MCF 10A (cell line): Measurements from ENCODE around the gene RRP8. TPM values are rescaled to one million over a fixed set of nuclear protein-coding genes. Genes with fewer than 3 reads are reported as not detected.

Experiments
- BruUV-seq: library from RNA; stranded (reverse); fragments of 400-500 nt; replicated peaks from 2 replicates; lab custom pipeline; 2021; lab: Mats Ljungman, UMichigan
- CTCF ChIA-PET: fragments of 300-600 bp; sonication (Branson Sonifier 250); formaldehyde crosslinking; extraction: SDS; loops from one replicate; lab custom pipeline; 2021; ENCODE audit warnings: antibody characterized with exemption, inconsistent platforms; lab: Yijun Ruan, JAX
- POLR2A ChIA-PET: fragments of 300-600, 350-650 bp; sonication (Branson Sonifier 250); formaldehyde crosslinking; extraction: SDS; loops from one replicate; lab custom pipeline; 2020; ENCODE audit warnings: antibody characterized with exemption, inconsistent platforms; lab: Yijun Ruan, JAX
- DNase-seq: peaks from one replicate; pipeline ENCODE4 v3.0.0-alpha.2; 2018; ENCODE audit not compliant: unreplicated experiment
- H3K27ac Mint-ChIP-seq: one replicate; pipeline ENCODE4 v1.8.0; 2022; ENCODE audit warnings: mild to moderate bottlenecking, low read depth, mixed read lengths; ENCODE audit not compliant: unreplicated experiment
- H3K27me3 Mint-ChIP-seq: one replicate; pipeline ENCODE4 v1.8.0; 2022; ENCODE audit warnings: mixed read lengths; ENCODE audit not compliant: insufficient read depth, unreplicated experiment
- H3K36me3 Mint-ChIP-seq: one replicate; pipeline ENCODE4 v1.8.0; 2022; ENCODE audit warnings: mild to moderate bottlenecking, moderate library complexity, mixed read lengths; ENCODE audit not compliant: insufficient read depth, unreplicated experiment
- H3K4me1 Mint-ChIP-seq: one replicate; pipeline ENCODE4 v1.8.0; 2022; ENCODE audit warnings: mixed read lengths; ENCODE audit not compliant: insufficient read depth, unreplicated experiment
- H3K4me3 Mint-ChIP-seq: one replicate; pipeline ENCODE4 v1.8.0; 2022; ENCODE audit warnings: mild to moderate bottlenecking, moderate library complexity, mixed read lengths; ENCODE audit not compliant: unreplicated experiment
- H3K9me3 Mint-ChIP-seq: one replicate; pipeline ENCODE4 v1.8.0; 2022; ENCODE audit warnings: mixed read lengths; ENCODE audit not compliant: unreplicated experiment
- intact Hi-C: fragments of 100-400 bp; cut with micrococcal nuclease; formaldehyde crosslinking; loops from 2 replicates; pipeline ENCODE4 v1.14.1; 2022
- total RNA-seq: library from RNA; stranded (reverse); gene quantifications from 2 replicates; pipeline ENCODE4 v1.2.3, GENCODE V29; 2022
- TF ChIP-seq, protein P1 (sequence below): fragments of 200-600 bp; IDR thresholded peaks from one replicate; pipeline ENCODE4 v1.8.0; 2022; ENCODE audit warnings: antibody characterized with exemption, mild to moderate bottlenecking; ENCODE audit not compliant: unreplicated experiment

The RRP8 gene
- total RNA-seq, 1 experiment from 2014 or later: 27.6 TPM

DNA sequence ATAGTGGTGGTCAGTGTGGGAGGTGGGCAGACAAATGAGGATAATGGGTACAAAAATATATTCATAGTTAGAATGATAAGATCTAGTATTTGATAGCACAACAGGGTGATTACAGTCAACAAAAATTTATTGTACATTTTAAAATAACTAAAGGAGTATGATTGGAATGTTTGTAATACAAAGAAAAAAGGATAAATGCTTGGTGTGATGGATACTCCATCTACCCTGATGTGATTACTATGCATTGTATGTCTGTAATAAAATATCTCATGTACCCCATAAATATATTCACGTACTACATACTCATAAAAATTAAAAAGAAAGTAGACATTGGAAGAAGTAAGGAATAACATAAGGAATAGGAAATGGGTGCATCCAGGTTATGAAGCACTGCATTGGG, 15.4 kb downstream of the RRP8 start:
- Mint-ChIP-seq H3K4me3 (no peak overlapping the region), H3K27ac (no peak overlapping the region), H3K27me3 (no peaks in the 10 kb centered on the region), H3K36me3 (peaks cover 14% of the 10 kb centered on the region), H3K9me3 (peaks cover 12% of the 10 kb centered on the region), H3K4me1 (no peaks in the 10 kb centered on the region)
- TF ChIP-seq, protein P1, sequence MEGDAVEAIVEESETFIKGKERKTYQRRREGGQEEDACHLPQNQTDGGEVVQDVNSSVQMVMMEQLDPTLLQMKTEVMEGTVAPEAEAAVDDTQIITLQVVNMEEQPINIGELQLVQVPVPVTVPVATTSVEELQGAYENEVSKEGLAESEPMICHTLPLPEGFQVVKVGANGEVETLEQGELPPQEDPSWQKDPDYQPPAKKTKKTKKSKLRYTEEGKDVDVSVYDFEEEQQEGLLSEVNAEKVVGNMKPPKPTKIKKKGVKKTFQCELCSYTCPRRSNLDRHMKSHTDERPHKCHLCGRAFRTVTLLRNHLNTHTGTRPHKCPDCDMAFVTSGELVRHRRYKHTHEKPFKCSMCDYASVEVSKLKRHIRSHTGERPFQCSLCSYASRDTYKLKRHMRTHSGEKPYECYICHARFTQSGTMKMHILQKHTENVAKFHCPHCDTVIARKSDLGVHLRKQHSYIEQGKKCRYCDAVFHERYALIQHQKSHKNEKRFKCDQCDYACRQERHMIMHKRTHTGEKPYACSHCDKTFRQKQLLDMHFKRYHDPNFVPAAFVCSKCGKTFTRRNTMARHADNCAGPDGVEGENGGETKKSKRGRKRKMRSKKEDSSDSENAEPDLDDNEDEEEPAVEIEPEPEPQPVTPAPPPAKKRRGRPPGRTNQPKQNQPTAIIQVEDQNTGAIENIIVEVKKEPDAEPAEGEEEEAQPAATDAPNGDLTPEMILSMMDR: no peak
- intact Hi-C loops: no loop called here
- POLR2A ChIA-PET: interaction anchor here (1.3 kb wide), 2 partner anchors 12 to 15 kb away, joined by 4 to 5 read pairs; partner anchors contain the start of genes ILK and RRP8
- no TSS peak for BruUV-seq
- no peak for DNase-seq
- CTCF ChIA-PET: interaction anchor here (1.1 kb wide), 1 partner anchor 95 kb away, joined by 3 read pairs; the partner anchor contains the start of gene MRPL17

- Mint-ChIP-seq H3K4me3 (no peak overlapping the region), H3K27ac (no peak overlapping the region), H3K9me3 (peaks cover 17% of the 10 kb centered on the region), H3K36me3 (peaks cover 9% of the 10 kb centered on the region), H3K27me3 (no peaks in the 10 kb centered on the region), H3K4me1 (no peaks in the 10 kb centered on the region)
- no peak for DNase-seq
- TF ChIP-seq, protein P1: no peak
- no TSS peak for BruUV-seq
- intact Hi-C loops: no loop called here
- ChIA-PET CTCF (interaction anchor here (1.1 kb wide), 1 partner anchor 96 kb away, joined by 3 read pairs; the partner anchor contains the start of gene MRPL17), POLR2A (interaction anchor here (1.3 kb wide), 2 partner anchors 12 to 16 kb away, joined by 4 to 5 read pairs; partner anchors contain the start of genes ILK and RRP8)
Measured at GRCh38 chr11:6587360-6587953, 16.0 kb downstream of the RRP8 start.

DNA sequence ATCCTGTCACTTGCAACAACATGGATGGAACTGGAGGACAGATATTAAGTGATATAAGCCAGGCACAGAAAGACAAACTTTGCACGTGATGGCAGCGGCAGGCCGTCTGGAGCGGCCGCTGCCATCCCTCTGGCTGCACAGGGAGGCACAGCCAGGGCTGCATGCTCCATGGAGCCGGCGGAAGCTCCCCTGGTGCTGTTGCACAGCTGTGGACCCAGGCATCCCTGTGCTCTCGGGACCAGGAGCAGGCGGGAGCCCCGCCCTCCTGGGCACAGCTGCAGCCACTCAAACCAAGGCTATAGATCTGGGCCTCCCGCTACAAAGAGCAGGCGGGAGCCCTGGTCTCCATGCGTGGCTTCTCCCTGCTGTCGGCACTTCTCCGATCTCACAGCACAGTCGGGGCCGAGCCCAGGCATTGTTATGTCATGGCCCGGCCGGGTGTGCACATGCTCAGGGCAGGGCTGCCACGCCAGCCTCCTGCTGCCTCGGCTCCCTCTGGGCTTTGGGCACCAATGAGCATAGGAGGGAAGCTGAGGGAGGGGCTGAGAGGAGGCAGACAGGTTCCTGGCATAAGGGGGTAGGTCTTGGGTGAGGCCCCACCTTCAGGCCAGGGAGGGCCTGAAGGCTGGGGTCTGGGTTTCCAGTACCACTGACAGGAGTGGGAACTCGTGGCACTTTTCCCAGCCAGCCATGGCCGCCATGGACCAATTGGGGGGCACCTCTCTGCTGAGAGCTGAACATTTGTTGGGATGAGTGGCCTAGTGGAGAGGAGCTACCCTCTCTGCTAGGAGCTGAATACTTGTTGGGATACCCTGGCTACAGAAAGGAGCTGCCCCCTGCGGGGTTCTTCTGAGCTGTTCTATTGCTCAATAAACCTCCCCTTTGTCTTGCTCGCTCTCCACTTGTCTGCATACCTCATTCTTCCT, 16.7 kb downstream of the RRP8 start:
- TF ChIP-seq, protein P1: no peak
- BruUV-seq: no TSS peak
- ChIA-PET CTCF (interaction anchor here (0.8 to 1.1 kb wide), 2 partner anchors 56 to 97 kb away, joined by 3 read pairs; partner anchors contain the start of gene MRPL17), POLR2A (interaction anchor here (0.7 to 1.3 kb wide), 3 partner anchors 13 to 82 kb away, joined by 3 to 5 read pairs (median 4); partner anchors contain the start of genes ILK and RRP8)
- Mint-ChIP-seq H3K4me3 (no peak overlapping the region), H3K4me1 (no peaks in the 10 kb centered on the region), H3K27ac (no peak overlapping the region), H3K36me3 (peaks cover 3% of the 10 kb centered on the region), H3K9me3 (peaks cover 17% of the 10 kb centered on the region), H3K27me3 (no peaks in the 10 kb centered on the region)
- no peak for DNase-seq
- intact Hi-C loops: no loop called here

- Mint-ChIP-seq H3K4me1 (no peaks in the 10 kb centered on the region), H3K4me3 (no peak overlapping the region), H3K27ac (no peak overlapping the region), H3K27me3 (no peaks in the 10 kb centered on the region), H3K36me3 (no peaks in the 10 kb centered on the region), H3K9me3 (peaks cover 17% of the 10 kb centered on the region)
- BruUV-seq: no TSS peak
- DNase-seq: no peak
- ChIA-PET POLR2A (no interaction called here), CTCF (interaction anchor here (0.6 kb wide), 1 partner anchor 28 kb away, joined by 3 read pairs; no protein-coding TSS in a partner anchor)
- TF ChIP-seq, protein P1: no peak
- intact Hi-C loops: no loop called here
Measured at GRCh38 chr11:6584528-6584927, 18.9 kb downstream of the RRP8 start.
